OCI-LY3 (cell line): ENCODE results near the gene SFXN2.

Experiments
- EZH2phosphoT487 ChIP-seq: fragments of 200-600 bp; shearing (Covaris generic); IDR thresholded peaks from 2 replicates; pipeline ENCODE4 v1.6.1; 2018; ENCODE audit warnings: antibody characterized with exemption, mixed run types, low read depth
- TF ChIP-seq, protein P1 (sequence below): fragments of 200-600, 300-600 bp; sonication (generic); IDR thresholded peaks from 2 replicates; pipeline ENCODE4 v1.5.1; 2014; ENCODE audit warnings: antibody characterized with exemption, low read length, low read depth

DNA sequence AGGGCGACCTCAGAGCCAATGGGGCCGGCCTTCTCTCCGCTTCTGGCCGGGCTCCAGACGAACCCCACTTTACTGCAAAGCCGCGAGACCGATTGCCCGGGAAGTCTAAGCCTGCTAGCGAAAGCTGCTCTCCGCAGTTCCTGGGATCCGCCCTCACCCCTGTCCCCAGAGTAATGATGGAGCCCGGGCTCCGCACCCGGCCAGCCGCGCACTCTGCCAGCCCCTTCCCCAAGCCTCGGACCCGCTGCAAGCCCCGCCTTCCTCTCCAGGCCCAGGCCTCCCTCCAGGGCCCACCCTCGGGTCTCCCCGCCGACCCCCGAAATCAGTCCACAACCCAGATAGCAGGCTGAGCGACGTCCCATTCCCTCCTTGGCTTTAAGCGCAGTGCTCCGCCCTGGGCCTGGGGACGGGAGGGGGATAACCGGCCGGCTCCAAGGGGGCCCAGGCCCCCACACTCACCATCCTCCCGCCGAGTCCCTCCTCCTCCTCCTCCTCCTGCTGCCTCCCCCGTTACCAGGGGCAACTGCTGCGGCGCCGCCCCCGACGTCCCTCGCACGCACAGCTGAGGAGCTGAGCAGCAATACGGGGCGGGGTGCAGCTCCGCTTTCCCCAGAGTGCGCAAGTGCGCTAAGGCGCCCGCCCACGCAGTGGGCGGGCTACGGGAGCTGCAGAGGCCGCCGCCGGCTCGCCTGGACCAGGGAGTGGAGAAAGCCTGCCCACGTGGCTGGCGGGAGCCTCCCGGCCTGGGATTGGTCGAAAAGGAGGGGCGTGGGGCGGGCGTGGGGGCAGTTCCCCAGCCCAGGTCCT is 419 bp upstream of the SFXN2 start, which contains the start of gene ARL3:
- TF ChIP-seq, protein P1, sequence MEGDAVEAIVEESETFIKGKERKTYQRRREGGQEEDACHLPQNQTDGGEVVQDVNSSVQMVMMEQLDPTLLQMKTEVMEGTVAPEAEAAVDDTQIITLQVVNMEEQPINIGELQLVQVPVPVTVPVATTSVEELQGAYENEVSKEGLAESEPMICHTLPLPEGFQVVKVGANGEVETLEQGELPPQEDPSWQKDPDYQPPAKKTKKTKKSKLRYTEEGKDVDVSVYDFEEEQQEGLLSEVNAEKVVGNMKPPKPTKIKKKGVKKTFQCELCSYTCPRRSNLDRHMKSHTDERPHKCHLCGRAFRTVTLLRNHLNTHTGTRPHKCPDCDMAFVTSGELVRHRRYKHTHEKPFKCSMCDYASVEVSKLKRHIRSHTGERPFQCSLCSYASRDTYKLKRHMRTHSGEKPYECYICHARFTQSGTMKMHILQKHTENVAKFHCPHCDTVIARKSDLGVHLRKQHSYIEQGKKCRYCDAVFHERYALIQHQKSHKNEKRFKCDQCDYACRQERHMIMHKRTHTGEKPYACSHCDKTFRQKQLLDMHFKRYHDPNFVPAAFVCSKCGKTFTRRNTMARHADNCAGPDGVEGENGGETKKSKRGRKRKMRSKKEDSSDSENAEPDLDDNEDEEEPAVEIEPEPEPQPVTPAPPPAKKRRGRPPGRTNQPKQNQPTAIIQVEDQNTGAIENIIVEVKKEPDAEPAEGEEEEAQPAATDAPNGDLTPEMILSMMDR = no peak
- no peak for TF ChIP-seq EZH2phosphoT487
